ENCODE results near the gene RBM48.

Gene RBM48

DNA sequence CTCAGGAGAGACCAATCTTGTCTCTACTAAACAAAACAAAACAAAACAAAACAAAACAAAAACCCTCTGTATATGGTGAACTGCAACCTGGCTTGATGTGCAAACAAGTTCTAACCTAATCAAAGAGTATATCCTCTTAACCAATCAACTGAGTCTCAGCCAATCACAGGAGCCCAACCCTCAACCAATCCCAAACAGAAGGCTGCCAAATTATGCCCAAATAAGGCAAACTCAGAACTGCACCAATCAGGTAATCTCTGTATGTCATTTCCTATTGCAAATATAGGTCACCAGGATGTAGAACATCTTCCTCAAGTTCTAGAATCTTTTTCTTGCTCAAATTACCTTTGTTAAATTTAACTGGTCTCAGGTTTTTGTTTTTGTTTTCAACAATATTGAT is 56.4 kb downstream of the RBM48 start:
- Histone ChIP-seq H3K4me1 (ENCODE audit: control insufficient read depth in 1 of 2, insufficient read depth in 2 of 2, low read length in 2 of 2) (peaks cover 19 to 52% of the 10 kb centered on the region in 2 donors), H3K9me3 (ENCODE audit: control insufficient read depth in 1 of 2, low read length in 2 of 2) (no peaks in the 10 kb centered on the region), H3K4me3 (ENCODE audit: low read depth in 1 of 2, low read length in 2 of 2) (no peak overlapping the region), H3K27ac (ENCODE audit: low read length) (no peak overlapping the region), H3K27me3 (ENCODE audit: low read depth, low read length) (no peaks in the 10 kb centered on the region), H3K36me3 (ENCODE audit: control insufficient read depth in 1 of 2, insufficient read depth in 2 of 2, low read length in 2 of 2) (peaks cover 9 to 14% of the 10 kb centered on the region in 2 donors)

GRCh38 chr7:92586403-92586802 is 57.8 kb downstream of the RBM48 start:
- Histone ChIP-seq H3K27ac (ENCODE audit: low read length) (no peak overlapping the region), H3K27me3 (ENCODE audit: low read depth, low read length) (no peaks in the 10 kb centered on the region), H3K4me1 (ENCODE audit: control insufficient read depth in 1 of 2, insufficient read depth in 2 of 2, low read length in 2 of 2) (peaks cover 19 to 52% of the 10 kb centered on the region in 2 donors), H3K4me3 (ENCODE audit: low read depth in 1 of 2, low read length in 2 of 2) (no peak overlapping the region), H3K36me3 (ENCODE audit: control insufficient read depth in 1 of 2, insufficient read depth in 2 of 2, low read length in 2 of 2) (peaks cover 0 to 8% of the 10 kb centered on the region in 2 donors), H3K9me3 (ENCODE audit: control insufficient read depth in 1 of 2, low read length in 2 of 2) (no peaks in the 10 kb centered on the region)

- H3K36me3 ChIP-seq (ENCODE audit: control insufficient read depth in 1 of 2, insufficient read depth in 2 of 2, low read length in 2 of 2), result peaks cover 0 to 8% of the 10 kb centered on the region in 2 donors
- H3K4me1 ChIP-seq (ENCODE audit: control insufficient read depth in 1 of 2, insufficient read depth in 2 of 2, low read length in 2 of 2), result peaks cover 19 to 52% of the 10 kb centered on the region in 2 donors
- H3K27me3 ChIP-seq (ENCODE audit: low read depth, low read length), result no peaks in the 10 kb centered on the region
- no peak overlapping the region for H3K4me3 ChIP-seq (ENCODE audit: low read depth in 1 of 2, low read length in 2 of 2)
- H3K9me3 ChIP-seq (ENCODE audit: control insufficient read depth in 1 of 2, low read length in 2 of 2), result no peaks in the 10 kb centered on the region
- H3K27ac ChIP-seq (ENCODE audit: low read length), result no peak overlapping the region
Observed at GRCh38 chr7:92586841-92587240, 58.2 kb downstream of the RBM48 start.
